Adipocyte (in vitro differentiated cells): ENCODE results near the gene ANKS1A.

ENCODE experiments used
- DNase-seq: peaks from one replicate; pipeline ENCODE4 v3.0.0-alpha.2; 2015; ENCODE audit warnings: low read depth
- H3K27me3 ChIP-seq: replicated peaks from 2 replicates; pipeline ENCODE4 v1.7.0; 2013; ENCODE audit warnings: mild to moderate bottlenecking, low read length, moderate library complexity; ENCODE audit not compliant: control insufficient read depth, insufficient read depth
- H3K36me3 ChIP-seq: 2 replicates; pipeline ENCODE4 v1.7.0; 2013; ENCODE audit warnings: low read length, mild to moderate bottlenecking, moderate library complexity; ENCODE audit not compliant: control insufficient read depth, insufficient read depth, severe bottlenecking
- H3K4me1 ChIP-seq: 2 replicates; pipeline ENCODE4 v1.7.0; 2013; ENCODE audit warnings: mild to moderate bottlenecking, low read length, moderate library complexity; ENCODE audit not compliant: control insufficient read depth, insufficient read depth
- H3K4me3 ChIP-seq: 2 replicates; pipeline ENCODE4 v1.7.0; 2013; ENCODE audit warnings: mild to moderate bottlenecking, low read length, moderate library complexity
- H3K9ac ChIP-seq: 2 replicates; pipeline ENCODE4 v1.7.0; 2013; ENCODE audit warnings: mild to moderate bottlenecking, low read length, moderate library complexity
- H3K9me3 ChIP-seq: 2 replicates; pipeline ENCODE4 v1.7.0; 2013; ENCODE audit warnings: mild to moderate bottlenecking, low read length, moderate library complexity; ENCODE audit not compliant: control insufficient read depth

Gene ANKS1A

GRCh38 chr6:35070111-35070510 lies 181.1 kb downstream of the ANKS1A start:
- Histone ChIP-seq H3K36me3 (peaks cover 8% of the 10 kb centered on the region), H3K4me3 (no peak overlapping the region), H3K9me3 (no peaks in the 10 kb centered on the region), H3K9ac (no peak overlapping the region), H3K27me3 (no peaks in the 10 kb centered on the region), H3K4me1 (no peaks in the 10 kb centered on the region)
- no peak for DNase-seq

GRCh38 chr6:35071347-35071994 lies 182.4 kb downstream of the ANKS1A start:
- H3K27me3 ChIP-seq, result no peaks in the 10 kb centered on the region
- no peak for DNase-seq
- no peaks in the 10 kb centered on the region for H3K4me1 ChIP-seq
- peaks cover 5% of the 10 kb centered on the region for H3K36me3 ChIP-seq
- H3K4me3 ChIP-seq, result no peak overlapping the region
- no peak overlapping the region for H3K9ac ChIP-seq
- H3K9me3 ChIP-seq, result no peaks in the 10 kb centered on the region

GRCh38 chr6:35072051-35072697 lies 183.1 kb downstream of the ANKS1A start:
- Histone ChIP-seq H3K27me3 (no peaks in the 10 kb centered on the region), H3K9me3 (no peaks in the 10 kb centered on the region), H3K9ac (no peak overlapping the region), H3K4me3 (no peak overlapping the region), H3K4me1 (no peaks in the 10 kb centered on the region), H3K36me3 (peaks cover 8% of the 10 kb centered on the region)
- no peak for DNase-seq

GRCh38 chr6:35072698-35073055 lies 183.6 kb downstream of the ANKS1A start:
- no peaks in the 10 kb centered on the region for H3K9me3 ChIP-seq
- H3K4me3 ChIP-seq, result no peak overlapping the region
- no peak for DNase-seq
- no peaks in the 10 kb centered on the region for H3K4me1 ChIP-seq
- H3K36me3 ChIP-seq, result peaks cover 8% of the 10 kb centered on the region
- no peaks in the 10 kb centered on the region for H3K27me3 ChIP-seq
- H3K9ac ChIP-seq, result no peak overlapping the region

GRCh38 chr6:35073211-35073610 lies 184.2 kb downstream of the ANKS1A start:
- H3K4me1 ChIP-seq, result no peaks in the 10 kb centered on the region
- no peak overlapping the region for H3K9ac ChIP-seq
- no peak for DNase-seq
- no peaks in the 10 kb centered on the region for H3K27me3 ChIP-seq
- peaks cover 8% of the 10 kb centered on the region for H3K36me3 ChIP-seq
- H3K4me3 ChIP-seq, result no peak overlapping the region
- no peaks in the 10 kb centered on the region for H3K9me3 ChIP-seq

- Histone ChIP-seq H3K36me3 (peaks cover 13% of the 10 kb centered on the region), H3K9ac (no peak overlapping the region), H3K4me3 (no peak overlapping the region), H3K4me1 (no peaks in the 10 kb centered on the region), H3K27me3 (no peaks in the 10 kb centered on the region), H3K9me3 (no peaks in the 10 kb centered on the region)
- DNase-seq, result no peak
Observed at GRCh38 chr6:35073766-35074471, 184.9 kb downstream of the ANKS1A start.

- Histone ChIP-seq H3K36me3 (peaks cover 26% of the 10 kb centered on the region), H3K27me3 (no peaks in the 10 kb centered on the region), H3K4me1 (no peaks in the 10 kb centered on the region), H3K9ac (no peak overlapping the region), H3K9me3 (no peaks in the 10 kb centered on the region), H3K4me3 (no peak overlapping the region)
- no peak for DNase-seq
Observed at GRCh38 chr6:35076997-35077712, 188.1 kb downstream of the ANKS1A start.

- Histone ChIP-seq H3K27me3 (no peaks in the 10 kb centered on the region), H3K9ac (no peak overlapping the region), H3K36me3 (peaks cover 22% of the 10 kb centered on the region), H3K9me3 (no peaks in the 10 kb centered on the region), H3K4me1 (no peaks in the 10 kb centered on the region), H3K4me3 (no peak overlapping the region)
- no peak for DNase-seq
Observed at GRCh38 chr6:35077713-35078105, 188.7 kb downstream of the ANKS1A start.

- no peak overlapping the region for H3K9ac ChIP-seq
- no peak for DNase-seq
- H3K4me1 ChIP-seq, result no peaks in the 10 kb centered on the region
- no peaks in the 10 kb centered on the region for H3K9me3 ChIP-seq
- no peaks in the 10 kb centered on the region for H3K27me3 ChIP-seq
- H3K4me3 ChIP-seq, result no peak overlapping the region
- peaks cover 24% of the 10 kb centered on the region for H3K36me3 ChIP-seq
Observed at GRCh38 chr6:35078226-35078850, 189.3 kb downstream of the ANKS1A start.

GRCh38 chr6:35078896-35079295 lies 189.8 kb downstream of the ANKS1A start:
- no peak overlapping the region for H3K4me3 ChIP-seq
- no peak for DNase-seq
- no peak overlapping the region for H3K9ac ChIP-seq
- peaks cover 27% of the 10 kb centered on the region for H3K36me3 ChIP-seq
- H3K27me3 ChIP-seq, result no peaks in the 10 kb centered on the region
- no peaks in the 10 kb centered on the region for H3K4me1 ChIP-seq
- H3K9me3 ChIP-seq, result no peaks in the 10 kb centered on the region
